Measurements from ENCODE around the gene CALML5.

Gene CALML5

DNA sequence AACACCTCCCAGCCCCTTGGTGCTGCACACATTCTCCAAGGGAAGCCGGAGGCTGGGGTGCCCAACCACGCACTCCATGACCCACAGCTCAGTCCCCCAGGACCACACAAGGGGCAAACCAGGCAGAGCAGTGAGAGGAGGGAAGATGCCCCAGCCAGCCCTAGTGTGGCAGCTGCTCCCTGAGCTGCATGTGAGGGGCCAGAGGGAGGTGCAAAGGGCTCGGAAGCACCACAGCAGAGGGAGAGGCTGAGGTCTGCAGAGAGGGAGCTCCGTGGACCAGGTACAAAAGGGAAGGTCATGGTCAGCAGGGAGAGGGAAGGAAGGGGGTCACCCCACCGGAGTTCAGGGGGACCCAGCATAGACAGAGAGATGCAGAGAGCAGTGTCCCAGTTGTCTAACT is 1.5 kb upstream of the CALML5 start:
- DNase-seq (ENCODE audit: low read depth in 2 of 2): no peak

DNA sequence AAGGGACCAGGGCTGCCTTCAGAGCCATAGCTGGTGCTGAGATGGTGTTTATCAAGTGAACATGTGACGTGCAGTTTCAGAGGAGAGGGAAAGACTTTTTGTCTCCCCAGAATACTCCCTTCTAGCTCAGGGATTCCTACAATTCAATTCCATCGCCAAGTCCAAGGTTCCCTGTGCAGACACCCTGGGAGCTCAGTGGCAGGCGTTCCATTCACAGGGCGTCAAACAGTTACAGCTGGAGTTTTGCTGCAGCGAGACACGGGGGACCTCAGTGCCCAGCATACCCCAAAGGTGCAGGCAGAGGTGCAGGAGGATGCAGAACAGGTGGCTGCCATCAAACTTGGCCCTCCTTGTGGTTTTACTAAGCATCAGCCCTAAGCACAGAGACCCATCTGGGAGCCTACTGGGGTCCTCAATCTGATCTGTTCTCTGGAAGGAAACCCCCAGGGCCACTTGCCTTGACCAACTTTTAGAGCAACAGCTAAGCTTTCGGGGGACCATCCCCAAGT is 846 bp upstream of the CALML5 start:
- no peak for DNase-seq (ENCODE audit: low read depth in 2 of 2)

DNA sequence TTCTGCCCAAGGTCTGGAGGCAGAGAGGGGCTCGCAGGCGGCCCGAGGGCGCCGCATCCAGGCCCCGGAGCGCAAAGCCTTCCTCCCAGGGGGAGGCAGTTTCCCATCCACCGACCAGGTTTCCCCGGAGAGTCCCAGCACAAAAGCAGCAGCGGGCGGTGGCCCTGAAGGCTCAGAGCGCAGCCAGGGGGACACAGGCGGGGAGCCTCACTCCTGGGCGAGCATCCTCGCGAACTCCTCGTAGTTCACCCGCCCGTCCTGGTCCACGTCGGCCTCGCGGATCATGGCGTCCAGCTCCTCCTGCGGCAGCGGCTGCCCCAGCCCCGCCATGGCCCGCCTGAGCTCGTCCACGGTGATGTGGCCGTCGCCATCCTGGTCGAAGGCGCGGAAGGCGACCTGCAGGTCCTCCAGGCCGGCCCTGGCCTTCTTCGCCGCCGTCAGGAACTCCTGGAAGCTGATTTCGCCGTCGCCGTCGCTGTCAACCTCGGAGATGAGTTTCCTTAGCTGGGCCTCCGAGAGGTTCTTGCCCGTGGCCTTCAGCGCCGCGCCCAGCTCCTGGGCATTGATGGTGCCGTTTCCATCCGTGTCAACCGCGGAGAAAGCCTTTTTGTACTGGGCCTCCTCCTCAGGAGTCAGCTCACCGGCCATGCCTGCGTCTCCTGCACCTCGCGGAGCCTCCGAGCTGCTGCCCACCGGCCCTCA is 428 bp downstream of the CALML5 start:
- no peak for DNase-seq (ENCODE audit: low read depth in 2 of 2)

DNA sequence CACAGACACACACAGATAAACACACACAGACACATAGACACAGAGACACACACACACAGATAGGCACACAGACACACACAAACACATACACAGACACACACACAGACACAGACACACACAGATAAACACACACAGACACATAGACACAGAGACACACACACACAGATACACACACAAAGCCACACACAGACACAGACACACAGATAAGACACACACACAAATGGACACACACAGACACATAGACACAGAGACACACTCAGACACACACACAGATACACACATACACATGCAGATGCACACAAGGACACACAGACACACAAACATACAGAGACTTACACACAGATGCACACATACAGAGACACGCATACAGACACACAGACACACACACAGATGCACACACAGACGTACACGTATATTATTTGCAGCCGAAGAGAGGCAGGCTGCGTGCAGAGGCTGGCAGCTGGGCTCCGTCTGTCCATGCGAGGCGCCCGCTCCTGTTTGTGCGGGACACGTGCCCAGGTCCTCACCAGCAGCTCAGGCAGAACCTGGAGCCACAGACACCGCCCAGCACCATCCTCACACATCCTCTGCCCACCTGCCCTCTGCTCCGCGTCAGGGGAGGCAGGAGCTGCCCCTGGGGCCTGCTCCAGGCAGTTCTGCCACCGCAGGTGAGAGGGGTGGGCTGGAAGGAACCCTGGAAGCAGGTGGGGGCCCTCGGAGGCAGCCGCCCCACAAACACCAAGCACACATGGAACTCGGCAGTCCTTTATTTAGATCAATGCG is 1.2 kb downstream of the CALML5 start:
- DNase-seq (ENCODE audit: low read depth in 2 of 2): no peak

DNA sequence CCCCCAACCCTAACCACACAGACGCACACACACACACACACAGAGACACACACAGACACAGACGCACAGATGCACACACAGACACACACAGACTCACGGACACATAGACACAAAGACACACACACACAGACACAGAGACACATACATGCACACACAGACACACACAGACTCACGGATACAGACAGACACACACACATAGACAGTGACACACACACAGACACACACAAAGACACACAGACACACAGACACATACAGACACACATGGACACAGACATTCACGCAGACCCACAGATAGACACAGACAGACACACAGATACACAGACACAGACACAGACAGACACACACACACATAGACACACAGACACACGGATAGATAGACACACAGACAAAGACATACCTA is 2.1 kb downstream of the CALML5 start:
- DNase-seq (ENCODE audit: low read depth in 2 of 2): no peak

DNA sequence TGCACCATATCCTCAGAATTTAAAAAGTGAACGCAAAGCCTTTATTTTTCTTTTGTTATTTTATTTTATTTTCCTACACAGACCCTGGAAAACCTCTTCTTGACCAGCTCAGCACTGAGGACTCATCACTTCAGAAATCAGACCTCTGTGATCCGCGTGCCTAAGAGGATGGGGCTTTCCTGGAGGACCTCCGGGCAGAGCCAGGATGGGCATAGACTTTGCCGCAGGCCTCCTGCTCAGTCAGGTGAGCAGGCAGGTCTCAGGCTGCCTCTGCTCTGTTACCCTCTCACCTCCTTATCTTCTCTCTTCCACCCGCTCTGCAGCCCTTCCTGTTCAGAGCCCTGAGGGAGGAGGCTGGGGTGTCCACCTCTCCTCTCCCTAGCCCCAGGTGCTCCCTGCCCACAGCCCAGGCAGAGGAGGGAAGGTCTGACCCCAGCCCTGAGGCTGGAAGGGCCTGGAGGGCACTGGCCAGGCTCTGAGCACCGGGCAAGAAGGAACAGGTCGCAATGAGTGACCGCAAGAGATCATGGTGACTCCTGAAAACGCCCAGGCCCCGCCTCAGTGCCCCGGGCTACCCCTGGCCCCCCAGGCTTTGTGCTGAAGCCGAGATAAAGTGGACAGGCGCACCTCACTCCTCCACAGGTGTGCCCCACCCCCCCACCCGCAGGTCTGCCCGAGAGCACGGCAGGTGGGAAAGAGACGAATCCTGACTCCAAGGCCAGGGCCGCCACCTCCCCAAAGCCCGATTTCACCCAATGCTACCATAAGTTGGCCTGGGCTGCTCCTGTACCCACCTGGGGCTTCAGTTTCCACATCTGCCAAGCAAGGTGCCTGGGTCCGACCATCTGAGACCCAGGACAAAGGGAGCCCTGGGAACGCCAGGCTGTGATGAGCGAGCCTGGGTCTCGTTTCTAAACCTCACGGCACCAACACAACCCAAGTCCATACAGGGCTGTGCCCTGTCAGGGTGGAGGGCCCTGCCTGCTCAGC is 2.8 kb downstream of the CALML5 start:
- no peak for DNase-seq (ENCODE audit: low read depth in 2 of 2)

GRCh38 chr10:5494611-5495010 is 4.8 kb downstream of the CALML5 start:
- DNase-seq (ENCODE audit: low read depth in 2 of 2): no peak

- no peak for DNase-seq (ENCODE audit: low read depth in 2 of 2)
These were observed 5.7 kb downstream of the CALML5 start for GRCh38 chr10:5493691-5494090.

DNA sequence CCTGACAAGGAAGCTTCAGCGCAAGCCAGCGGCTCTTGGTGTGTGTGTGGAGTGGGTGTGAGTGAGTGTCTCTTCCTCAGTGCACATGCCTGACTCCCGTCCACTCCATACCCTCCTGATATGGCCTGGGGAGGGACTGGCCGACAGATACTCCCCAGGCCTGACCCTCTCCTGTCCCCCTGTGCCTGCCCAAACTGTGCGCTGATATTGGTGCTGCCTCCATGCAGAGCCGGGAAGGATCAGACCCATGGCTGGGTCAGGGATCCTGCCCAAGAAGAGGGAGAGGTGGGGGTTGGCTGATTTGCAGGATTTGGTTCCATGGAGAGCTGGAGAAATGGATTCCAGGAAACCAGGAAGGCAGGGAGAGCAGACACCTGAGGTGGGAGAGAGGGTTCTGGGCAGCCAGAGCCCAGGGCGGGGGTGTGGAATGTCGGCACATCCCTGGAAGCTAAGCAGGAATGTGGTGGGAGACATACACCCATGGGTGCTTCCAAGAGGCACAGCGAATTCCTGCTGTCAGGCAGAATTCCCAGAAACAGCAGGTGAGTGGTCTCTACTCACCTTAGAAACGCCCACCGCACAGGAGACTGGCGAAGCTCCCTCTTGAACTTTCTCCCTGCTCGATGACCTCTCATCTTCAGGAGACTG is 6.3 kb downstream of the CALML5 start:
- no peak for DNase-seq (ENCODE audit: low read depth in 2 of 2)

DNA sequence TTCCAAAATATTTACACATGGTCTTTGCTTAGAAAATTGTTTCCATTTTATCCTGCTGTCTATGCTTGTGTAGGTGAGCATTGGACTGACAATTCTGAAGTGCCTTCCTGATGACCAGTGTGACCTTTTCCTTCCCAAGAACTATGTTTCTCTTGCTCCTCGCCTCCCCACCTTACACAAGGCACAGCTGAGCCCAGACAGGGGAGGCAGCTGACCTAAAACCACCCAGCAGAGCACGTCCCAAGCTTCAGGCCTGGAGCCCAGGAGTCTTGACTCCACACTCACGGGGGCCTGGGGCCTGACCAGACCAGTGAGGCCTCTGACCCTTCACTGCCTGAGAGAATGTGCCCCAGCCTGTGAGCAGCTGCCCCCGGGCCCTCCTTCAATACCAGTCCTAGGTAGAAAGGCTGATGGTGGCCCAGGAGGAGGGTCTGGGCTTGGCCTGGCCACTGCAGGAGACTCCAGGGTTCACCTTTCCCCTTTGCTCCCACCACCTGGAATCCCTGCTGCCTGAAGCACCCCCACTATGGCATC is 7.0 kb downstream of the CALML5 start:
- DNase-seq (ENCODE audit: low read depth in 2 of 2): no peak

- no peak for DNase-seq (ENCODE audit: low read depth in 2 of 2)
These were observed 7.9 kb downstream of the CALML5 start for GRCh38 chr10:5491477-5491876.

GRCh38 chr10:5490698-5491464 is 8.5 kb downstream of the CALML5 start:
- no peak for DNase-seq (ENCODE audit: low read depth in 2 of 2)

GRCh38 chr10:5490032-5490431 is 9.3 kb downstream of the CALML5 start:
- DNase-seq (ENCODE audit: low read depth in 2 of 2): no peak

DNA sequence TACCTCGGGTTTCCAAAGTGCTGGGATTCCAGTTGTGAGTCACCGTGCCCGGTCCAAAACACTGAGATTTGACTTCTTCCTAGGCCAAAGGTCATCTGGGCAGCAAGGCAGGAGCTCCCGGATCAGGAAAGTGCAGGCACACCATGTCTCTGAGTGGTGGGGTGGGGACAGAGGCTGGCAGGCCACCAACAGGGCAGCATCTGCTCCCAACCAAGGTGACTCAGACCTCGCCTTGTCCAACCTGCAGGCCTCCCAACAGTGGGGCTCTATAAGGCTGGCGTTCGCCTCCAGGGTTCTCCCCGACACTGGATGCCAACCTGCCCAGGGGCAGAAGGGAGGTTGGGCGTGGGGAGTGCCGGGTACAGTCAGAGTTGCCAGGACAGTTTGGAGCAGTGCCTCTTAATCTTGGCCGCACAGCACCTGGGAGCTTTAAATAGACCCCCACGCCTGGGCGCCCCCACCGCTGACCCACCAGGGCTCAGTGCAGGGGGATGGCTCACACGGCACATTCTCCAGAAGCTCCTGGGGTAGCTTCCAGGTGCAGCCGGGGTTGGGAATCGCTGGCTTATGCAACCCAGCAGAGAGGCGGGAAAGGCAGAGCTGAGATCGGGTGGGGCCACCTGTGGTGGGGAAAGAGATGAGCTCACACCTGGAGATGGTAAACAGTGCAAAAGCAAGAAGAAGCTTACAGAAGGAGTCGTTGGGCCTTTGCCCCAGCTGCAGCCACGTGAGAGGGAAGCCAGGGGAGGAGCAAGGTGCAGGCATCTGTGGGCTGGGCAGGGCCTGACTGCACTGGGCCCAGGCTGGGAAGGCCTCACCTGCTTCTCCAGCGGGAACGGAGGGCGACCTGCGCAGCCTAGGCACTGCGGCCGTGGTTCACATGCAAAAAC is 10.9 kb downstream of the CALML5 start:
- no peak for DNase-seq (ENCODE audit: low read depth in 2 of 2)

- no peak for DNase-seq (ENCODE audit: low read depth in 2 of 2)
These were observed 12.5 kb downstream of the CALML5 start for GRCh38 chr10:5486853-5487235.

- DNase-seq (ENCODE audit: low read depth in 2 of 2): no peak
These were observed 13.2 kb downstream of the CALML5 start for GRCh38 chr10:5485948-5486852.

GRCh38 chr10:5485290-5485689 is 14.1 kb downstream of the CALML5 start:
- DNase-seq (ENCODE audit: low read depth in 2 of 2): no peak

- DNase-seq (ENCODE audit: low read depth in 2 of 2): no peak
These were observed 15.2 kb downstream of the CALML5 start for GRCh38 chr10:5484205-5484604.
